OCI-LY3 (cell line): ENCODE results near the gene SPATA24.

Source experiments
- CTCF ChIP-seq: fragments of 200-600, 300-600 bp; sonication (generic); IDR thresholded peaks from 2 replicates; pipeline ENCODE4 v1.5.1; 2014; ENCODE audit warnings: antibody characterized with exemption, low read length, low read depth
- EZH2phosphoT487 ChIP-seq: fragments of 200-600 bp; shearing (Covaris generic); IDR thresholded peaks from 2 replicates; pipeline ENCODE4 v1.6.1; 2018; ENCODE audit warnings: antibody characterized with exemption, mixed run types, low read depth

- no peak for TF ChIP-seq CTCF
- no peak for TF ChIP-seq EZH2phosphoT487
Measured at GRCh38 chr5:139435676-139436075, 31.8 kb upstream of the SPATA24 start.
